Upper lobe of left lung (tissue), 4 donors: ENCODE results near the gene NPSR1.

Experiments used
- CTCF ChIP-seq, 6 experiments: fragments of 450-650 bp in 4 of 6; fragments of 200-600 bp in 2 of 6; sonication (generic) in 2 of 6; IDR thresholded peaks; one replicate each; pipeline ENCODE4 v1.5.1; 2016 to 2019; ENCODE audit warnings: antibody characterized with exemption in 6 of 6
- EP300 ChIP-seq, 4 donors: sonication (generic); formaldehyde crosslinking; IDR thresholded peaks; one replicate each; pipeline ENCODE4 v1.5.1; 2017; ENCODE audit warnings: antibody characterized with exemption in 4 of 4, control low read depth in 2 of 4
- POLR2A ChIP-seq, 4 donors: fragments of 450-650 bp; IDR thresholded peaks; one replicate each; pipeline ENCODE4 v1.5.1; 2016 to 2017; ENCODE audit warnings: antibody characterized with exemption in 4 of 4, mild to moderate bottlenecking in 2 of 4
- POLR2AphosphoS5 ChIP-seq, 2 donors: sonication (generic); formaldehyde crosslinking; IDR thresholded peaks; one replicate each; pipeline ENCODE4 v1.5.1; 2017; ENCODE audit warnings: antibody characterized with exemption in 2 of 2

GRCh38 chr7:34750209-34750608 is 92.2 kb downstream of the NPSR1 start:
- no peak for TF ChIP-seq POLR2A (IDR thresholded peaks at IDR 0.05)
- no peak for TF ChIP-seq EP300 (IDR thresholded peaks at IDR 0.05)
- no peak for TF ChIP-seq CTCF (IDR thresholded peaks at IDR 0.05)
- TF ChIP-seq POLR2AphosphoS5 (IDR thresholded peaks at IDR 0.05) = no peak
